Omental fat pad (tissue), 4 donors: ENCODE measurements around the gene TMPRSS3. TPM values are rescaled to one million over a fixed set of nuclear protein-coding genes. Genes with fewer than 3 reads are reported as not detected.

Experiments used
- ATAC-seq: fragments of 150-250 bp; one replicate; pipeline ENCODE4 v1.9.1; 2016; ENCODE audit warnings: mild to moderate bottlenecking, moderate library complexity; ENCODE audit not compliant: low FRiP score
- DNase-seq: peaks from one replicate; pipeline ENCODE4 v3.0.0-alpha.2; 2019; ENCODE audit warnings: low spot score
- small RNA-seq: library from RNA; depleted of rRNA; stranded (forward); fragments of <200 nt; gene quantifications from one replicate; pipeline ENCODE3, GENCODE V24; 2016
- total RNA-seq, 4 donors: library from RNA; depleted of rRNA; stranded (reverse); fragments of >200 nt; gene quantifications; one replicate each; pipeline ENCODE4 v1.1.0, GENCODE V29; 2016
- TF ChIP-seq, protein P1 (sequence below), 3 donors: fragments of 450-650 bp; IDR thresholded peaks; one replicate each; pipeline ENCODE4 v1.5.1; 2016 to 2017; ENCODE audit warnings: antibody characterized with exemption in 3 of 3, mild to moderate bottlenecking in 3 of 3, moderate library complexity in 2 of 3

TMPRSS3 gene
- total RNA-seq, 4 donors from 2014 or later: 0.32 to 8.7 (median 5.9) TPM

GRCh38 chr21:42324896-42325295 lies 71.0 kb downstream of the TMPRSS3 start:
- TF ChIP-seq, protein P1, sequence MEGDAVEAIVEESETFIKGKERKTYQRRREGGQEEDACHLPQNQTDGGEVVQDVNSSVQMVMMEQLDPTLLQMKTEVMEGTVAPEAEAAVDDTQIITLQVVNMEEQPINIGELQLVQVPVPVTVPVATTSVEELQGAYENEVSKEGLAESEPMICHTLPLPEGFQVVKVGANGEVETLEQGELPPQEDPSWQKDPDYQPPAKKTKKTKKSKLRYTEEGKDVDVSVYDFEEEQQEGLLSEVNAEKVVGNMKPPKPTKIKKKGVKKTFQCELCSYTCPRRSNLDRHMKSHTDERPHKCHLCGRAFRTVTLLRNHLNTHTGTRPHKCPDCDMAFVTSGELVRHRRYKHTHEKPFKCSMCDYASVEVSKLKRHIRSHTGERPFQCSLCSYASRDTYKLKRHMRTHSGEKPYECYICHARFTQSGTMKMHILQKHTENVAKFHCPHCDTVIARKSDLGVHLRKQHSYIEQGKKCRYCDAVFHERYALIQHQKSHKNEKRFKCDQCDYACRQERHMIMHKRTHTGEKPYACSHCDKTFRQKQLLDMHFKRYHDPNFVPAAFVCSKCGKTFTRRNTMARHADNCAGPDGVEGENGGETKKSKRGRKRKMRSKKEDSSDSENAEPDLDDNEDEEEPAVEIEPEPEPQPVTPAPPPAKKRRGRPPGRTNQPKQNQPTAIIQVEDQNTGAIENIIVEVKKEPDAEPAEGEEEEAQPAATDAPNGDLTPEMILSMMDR (IDR thresholded peaks at IDR 0.05): no peak
- no peak for ATAC-seq
- no peak for DNase-seq

Small RNAs within 50 kb of the gene (small RNA-seq; reads per million reads assigned to genes)
- not detected for gene RNU6-1149P

Other genes starting within 250 kb of the TMPRSS3 start
- gene ABCG1, start 176.9 kb downstream of the TMPRSS3 start, total RNA-seq: 10 to 100 TPM in 3 of 4 donors, 1 to 10 TPM in 1; 9.8 to 45.1 (median 30.2) TPM
- gene TFF3, start 80.6 kb downstream of the TMPRSS3 start, total RNA-seq: 10 to 100 TPM in 3 of 4 donors, 1 to 10 TPM in 1; 1.8 to 23.6 (median 11.6) TPM
- gene TFF2, start 45.1 kb downstream of the TMPRSS3 start, total RNA-seq: not detected
- gene TFF1, start 29.5 kb downstream of the TMPRSS3 start, total RNA-seq: not detected
- under 1 TPM in 3 of 4 donors, not detected in 1; 0.31 to 0.96 (median 0.79) TPM for gene UBASH3A, start 7.8 kb upstream of the TMPRSS3 start, total RNA-seq
- under 1 TPM in 3 of 4 donors, not detected in 1; 0.31 to 0.37 (median 0.36) TPM for gene RSPH1, start 100.2 kb upstream of the TMPRSS3 start, total RNA-seq
- 10 to 100 TPM in 1 of 4 donors, 1 to 10 TPM in 3; 4.6 to 11.0 (median 6.0) TPM for gene SLC37A1, start 117.8 kb upstream of the TMPRSS3 start, total RNA-seq